PC-9 (cell line): ENCODE data around the gene DAAM2. TPM values are rescaled to one million over a fixed set of nuclear protein-coding genes. Genes with fewer than 3 reads are reported as not detected.

ENCODE experiments used
- BruUV-seq: library from RNA; stranded (reverse); fragments of 400-500 nt; replicated peaks from 2 replicates; lab custom pipeline; 2021; lab: Mats Ljungman, UMichigan
- CTCF ChIA-PET: fragments of 300-600 bp; sonication (Branson Sonifier 250); formaldehyde crosslinking; loops from one replicate; lab custom pipeline; 2022; ENCODE audit warnings: antibody characterized with exemption; lab: Charles Lee
- POLR2A ChIA-PET: fragments of 300-600 bp; sonication (Branson Sonifier 250); formaldehyde crosslinking; loops from one replicate; lab custom pipeline; 2022; ENCODE audit warnings: antibody characterized with exemption; ENCODE audit not compliant: unreplicated experiment; lab: Charles Lee
- DNase-seq, 2 experiments: peaks; one replicate each; pipeline versions ENCODE4 v3.0.0 to v3.0.0-alpha.2; 2015 to 2022; ENCODE audit warnings: mixed read lengths in 1 of 2
- H2AFZ ChIP-seq: fragments of 200-600 bp; sonication (generic); 2 replicates; pipeline ENCODE4 v1.8.1; 2017; ENCODE audit warnings: antibody characterized with exemption
- H3F3A ChIP-seq: fragments of 200-600 bp; sonication (generic); 2 replicates; pipeline ENCODE4 v1.8.1; 2017; ENCODE audit warnings: antibody characterized with exemption, mild to moderate bottlenecking, low read depth; ENCODE audit not compliant: insufficient read depth
- H3K27ac ChIP-seq: fragments of 200-600 bp; sonication (generic); 2 replicates; pipeline ENCODE4 v1.6.1; 2016; ENCODE audit warnings: mixed run types
- H3K27me3 ChIP-seq: fragments of 200-600 bp; sonication (generic); 2 replicates; pipeline ENCODE4 v1.6.1; 2016; ENCODE audit warnings: low read depth, mixed run types; ENCODE audit not compliant: insufficient read depth
- H3K36me3 ChIP-seq: fragments of 200-600 bp; sonication (generic); 2 replicates; pipeline ENCODE4 v1.6.1; 2016; ENCODE audit warnings: low read depth, mixed run types
- H3K4me1 ChIP-seq: fragments of 200-600 bp; sonication (generic); replicated peaks from 2 replicates; pipeline ENCODE4 v1.6.1; 2016; ENCODE audit warnings: mixed run types; ENCODE audit not compliant: insufficient read depth
- H3K4me2 ChIP-seq: fragments of 200-600 bp; sonication (generic); 2 replicates; pipeline ENCODE4 v1.6.1; 2017; ENCODE audit warnings: mixed run types
- H3K4me3 ChIP-seq: fragments of 200-600 bp; sonication (generic); 2 replicates; pipeline ENCODE4 v1.6.1; 2016; ENCODE audit warnings: mixed run types
- H3K79me2 ChIP-seq: fragments of 200-600 bp; sonication (generic); 2 replicates; pipeline ENCODE4 v1.6.1; 2017; ENCODE audit warnings: low read depth, mixed run types
- H3K9me2 ChIP-seq: fragments of 200-600 bp; sonication (generic); 2 replicates; pipeline ENCODE4 v1.8.1; 2017; ENCODE audit warnings: mild to moderate bottlenecking; ENCODE audit not compliant: insufficient read depth
- H3K9me3 ChIP-seq: fragments of 200-600 bp; sonication (generic); 2 replicates; pipeline ENCODE4 v1.8.1; 2016; ENCODE audit warnings: low read depth; ENCODE audit not compliant: insufficient read depth
- H4K20me1 ChIP-seq: fragments of 200-600 bp; sonication (generic); 2 replicates; pipeline ENCODE4 v1.8.1; 2017; ENCODE audit not compliant: insufficient read depth
- CTCF ChIP-seq: fragments of 200-600 bp; sonication (generic); conservative IDR thresholded peaks from 2 replicates; pipeline ENCODE4 v1.6.1; 2017; ENCODE audit warnings: mixed run types, antibody characterized with exemption, mild to moderate bottlenecking, moderate library complexity
- EZH2 ChIP-seq: fragments of 200-600 bp; sonication (generic); IDR thresholded peaks from 2 replicates; pipeline ENCODE4 v1.8.0; 2017; ENCODE audit warnings: antibody characterized with exemption, low read depth
- intact Hi-C: fragments of 100-400 bp; cut with micrococcal nuclease; formaldehyde crosslinking; loops from one replicate; pipeline ENCODE4 v1.10.0; 2022; ENCODE audit not compliant: unreplicated experiment
- total RNA-seq: library from RNA; stranded (reverse); gene quantifications from 2 replicates; pipeline ENCODE4 v1.2.3, GENCODE V29; 2021

Gene DAAM2
- total RNA-seq, 1 experiment from 2014 or later: not detected

- no TSS peak for BruUV-seq
- Histone ChIP-seq H3K4me2 (no peak overlapping the region), H3K4me3 (no peak overlapping the region), H3K27ac (no peak overlapping the region), H3K9me3 (no peaks in the 10 kb centered on the region), H3F3A (no peaks in the 10 kb centered on the region), H3K27me3 (peaks cover 48% of the 10 kb centered on the region), H3K9me2 (no peaks in the 10 kb centered on the region), H3K79me2 (no peaks in the 10 kb centered on the region), H2AFZ (no peak overlapping the region), H3K36me3 (no peaks in the 10 kb centered on the region), H4K20me1 (no peaks in the 10 kb centered on the region), H3K4me1 (no peaks in the 10 kb centered on the region)
- TF ChIP-seq CTCF (no peak), EZH2 (no peak)
- POLR2A ChIA-PET: no interaction called here
- intact Hi-C loops: no loop called here
- no peak for DNase-seq
- CTCF ChIA-PET: no interaction called here
Observed at GRCh38 chr6:39932386-39932910, 140.3 kb downstream of the DAAM2 start.

- intact Hi-C loops: no loop called here
- TF ChIP-seq CTCF (no peak), EZH2 (no peak)
- no peaks in the 10 kb centered on the region for H3K9me2 ChIP-seq
- H3K27ac ChIP-seq: no peak overlapping the region
- no peaks in the 10 kb centered on the region for H3F3A ChIP-seq
- no peaks in the 10 kb centered on the region for H3K9me3 ChIP-seq
- no peak for DNase-seq
- H3K4me1 ChIP-seq: no peaks in the 10 kb centered on the region
- no TSS peak for BruUV-seq
- H3K27me3 ChIP-seq: peaks cover 38% of the 10 kb centered on the region
- no peak overlapping the region for H3K4me3 ChIP-seq
- H2AFZ ChIP-seq: no peak overlapping the region
- H3K4me2 ChIP-seq: no peak overlapping the region
- H4K20me1 ChIP-seq: no peaks in the 10 kb centered on the region
- ChIA-PET CTCF (no interaction called here), POLR2A (no interaction called here)
- H3K36me3 ChIP-seq: no peaks in the 10 kb centered on the region
- no peaks in the 10 kb centered on the region for H3K79me2 ChIP-seq
Observed at GRCh38 chr6:39933669-39934130, 141.5 kb downstream of the DAAM2 start.

- no peak within 1 kb of the TSS for H3K4me3 ChIP-seq
- H3K9me3 ChIP-seq: no peaks in the 10 kb centered on the region
- no peaks in the 10 kb centered on the region for H4K20me1 ChIP-seq
- DNase-seq: no peak
- no peaks in the 10 kb centered on the region for H3F3A ChIP-seq
- intact Hi-C loops: no loop called here
- H3K9me2 ChIP-seq: no peaks in the 10 kb centered on the region
- no peak within 1 kb of the TSS for H2AFZ ChIP-seq
- BruUV-seq: no TSS peak
- H3K4me2 ChIP-seq: no peak within 1 kb of the TSS
- ChIA-PET POLR2A (no interaction called here), CTCF (no interaction called here)
- H3K79me2 ChIP-seq: no peaks in the 10 kb centered on the region
- TF ChIP-seq CTCF (no peak), EZH2 (no peak)
- no peaks in the 10 kb centered on the region for H3K4me1 ChIP-seq
- peaks cover 37% of the 10 kb centered on the region for H3K27me3 ChIP-seq
- H3K36me3 ChIP-seq: no peaks in the 10 kb centered on the region
- H3K27ac ChIP-seq: no peak within 1 kb of the TSS
Observed at GRCh38 chr6:39934131-39934757, 142.1 kb downstream of the DAAM2 start, which contains the start of gene MOCS1. TSS of gene MOCS1 (minus strand) at chr6:39934462. CDS start at chr6:39934417, 45 bp downstream.
